Memory B cell (primary cell): ENCODE data around the gene MYH7.

ENCODE experiments used
- ATAC-seq: fragments of 150-1000 bp; cut with Tn5 transposase; 2 replicates; pipeline ENCODE4 v1.10.0; 2021; ENCODE audit warnings: low read depth, mild to moderate bottlenecking, moderate library complexity
- DNase-seq, 2 donors: peaks; one replicate each; pipeline ENCODE4 v3.0.0; 2022; ENCODE audit warnings: low spot score in 2 of 2
- H3K27ac Mint-ChIP-seq: one replicate; pipeline ENCODE4 v1.8.0; 2022; ENCODE audit warnings: mild to moderate bottlenecking, moderate library complexity, mixed read lengths
- H3K27me3 Mint-ChIP-seq: one replicate; pipeline ENCODE4 v1.8.0; 2022; ENCODE audit warnings: mixed read lengths
- H3K36me3 Mint-ChIP-seq: one replicate; pipeline ENCODE4 v1.8.0; 2022; ENCODE audit warnings: mild to moderate bottlenecking, mixed read lengths
- H3K4me1 Mint-ChIP-seq: one replicate; pipeline ENCODE4 v1.8.0; 2022; ENCODE audit warnings: mixed read lengths
- H3K4me3 Mint-ChIP-seq: one replicate; pipeline ENCODE4 v1.8.0; 2022; ENCODE audit warnings: mild to moderate bottlenecking, moderate library complexity, mixed read lengths
- H3K9me3 Mint-ChIP-seq: one replicate; pipeline ENCODE4 v1.8.0; 2022; ENCODE audit warnings: mixed read lengths

MYH7 gene

GRCh38 chr14:23435543-23436326 lies at the start of gene MYH7:
Gene MYH7, minus strand, starts transcription at chr14:23435660. Its CDS starts 1,928 bp downstream, at chr14:23433732.
- no peak within 1 kb of the TSS for H3K4me3 Mint-ChIP-seq
- DNase-seq (no peak), ATAC-seq (no peak)
- H3K36me3 Mint-ChIP-seq = no peaks in the 10 kb centered on the region
- H3K27me3 Mint-ChIP-seq = peaks cover 27% of the 10 kb centered on the region
- no peaks in the 10 kb centered on the region for H3K4me1 Mint-ChIP-seq
- no peak within 1 kb of the TSS for H3K27ac Mint-ChIP-seq
- no peaks in the 10 kb centered on the region for H3K9me3 Mint-ChIP-seq

- Mint-ChIP-seq H3K27me3 (no peaks in the 10 kb centered on the region), H3K36me3 (peaks cover 26% of the 10 kb centered on the region), H3K4me3 (no peak overlapping the region), H3K9me3 (no peaks in the 10 kb centered on the region), H3K27ac (peak overlapping the region; percentile 9), H3K4me1 (peaks cover 10% of the 10 kb centered on the region)
- ATAC-seq (no peak), DNase-seq (no peak)
Observed at GRCh38 chr14:23483236-23483854, 47.9 kb upstream of the MYH7 start.

GRCh38 chr14:23482823-23483148 lies 47.3 kb upstream of the MYH7 start:
- DNase-seq (no peak), ATAC-seq (no peak)
- Mint-ChIP-seq H3K9me3 (no peaks in the 10 kb centered on the region), H3K4me1 (peaks cover 11% of the 10 kb centered on the region), H3K27ac (no peak overlapping the region), H3K4me3 (no peak overlapping the region), H3K27me3 (no peaks in the 10 kb centered on the region), H3K36me3 (peaks cover 28% of the 10 kb centered on the region)

- DNase-seq (no peak), ATAC-seq (no peak)
- H3K36me3 Mint-ChIP-seq = peaks cover 29% of the 10 kb centered on the region
- H3K27me3 Mint-ChIP-seq = no peaks in the 10 kb centered on the region
- H3K4me3 Mint-ChIP-seq = no peak overlapping the region
- no peak overlapping the region for H3K27ac Mint-ChIP-seq
- no peaks in the 10 kb centered on the region for H3K9me3 Mint-ChIP-seq
- H3K4me1 Mint-ChIP-seq = peaks cover 11% of the 10 kb centered on the region
Observed at GRCh38 chr14:23481979-23482822, 46.7 kb upstream of the MYH7 start.

- H3K4me1 Mint-ChIP-seq = peaks cover 8% of the 10 kb centered on the region
- no peak for DNase-seq
- H3K27ac Mint-ChIP-seq = no peak overlapping the region
- no peak overlapping the region for H3K4me3 Mint-ChIP-seq
- no peaks in the 10 kb centered on the region for H3K27me3 Mint-ChIP-seq
- ATAC-seq = no peak
- H3K36me3 Mint-ChIP-seq = peaks cover 28% of the 10 kb centered on the region
- no peaks in the 10 kb centered on the region for H3K9me3 Mint-ChIP-seq
Observed at GRCh38 chr14:23481362-23481970, 46.0 kb upstream of the MYH7 start.

- H3K27me3 Mint-ChIP-seq = no peaks in the 10 kb centered on the region
- ATAC-seq (peak; percentile 79), DNase-seq (peak; percentile 57)
- H3K27ac Mint-ChIP-seq = peak overlapping the region; percentile 41
- H3K4me3 Mint-ChIP-seq = no peak overlapping the region
- H3K9me3 Mint-ChIP-seq = no peaks in the 10 kb centered on the region
- peaks cover 29% of the 10 kb centered on the region for H3K36me3 Mint-ChIP-seq
- peaks cover 8% of the 10 kb centered on the region for H3K4me1 Mint-ChIP-seq
Observed at GRCh38 chr14:23478109-23478759, 42.8 kb upstream of the MYH7 start.

- Mint-ChIP-seq H3K4me1 (peaks cover 4% of the 10 kb centered on the region), H3K27ac (peak overlapping the region; percentile 9), H3K4me3 (peak overlapping the region; percentile 54), H3K9me3 (no peaks in the 10 kb centered on the region), H3K27me3 (no peaks in the 10 kb centered on the region), H3K36me3 (peaks cover 14% of the 10 kb centered on the region)
- DNase-seq (no peak), ATAC-seq (no peak)
Observed at GRCh38 chr14:23470947-23471346, 35.5 kb upstream of the MYH7 start.

- peak overlapping the region; percentile 54 for H3K4me3 Mint-ChIP-seq
- DNase-seq = no peak
- no peaks in the 10 kb centered on the region for H3K9me3 Mint-ChIP-seq
- H3K27ac Mint-ChIP-seq = no peak overlapping the region
- H3K36me3 Mint-ChIP-seq = peaks cover 12% of the 10 kb centered on the region
- H3K27me3 Mint-ChIP-seq = no peaks in the 10 kb centered on the region
- peaks cover 4% of the 10 kb centered on the region for H3K4me1 Mint-ChIP-seq
- ATAC-seq = peak; percentile 3
Observed at GRCh38 chr14:23469906-23470403, 34.5 kb upstream of the MYH7 start.

GRCh38 chr14:23469127-23469905 lies 33.9 kb upstream of the MYH7 start, which contains the start of gene NGDN:
Gene NGDN, plus strand, starts transcription at chr14:23469703. Its CDS starts 13 bp downstream, at chr14:23469716.
- peak within 1 kb of the TSS; percentile 54 for H3K4me3 Mint-ChIP-seq
- peak; percentile 88 for ATAC-seq
- peaks cover 4% of the 10 kb centered on the region for H3K4me1 Mint-ChIP-seq
- H3K9me3 Mint-ChIP-seq = no peaks in the 10 kb centered on the region
- DNase-seq = peak; percentile 87 to 94
- H3K27ac Mint-ChIP-seq = peak within 1 kb of the TSS; percentile 9
- peaks cover 8% of the 10 kb centered on the region for H3K36me3 Mint-ChIP-seq
- H3K27me3 Mint-ChIP-seq = no peaks in the 10 kb centered on the region

- H3K27me3 Mint-ChIP-seq = no peaks in the 10 kb centered on the region
- H3K36me3 Mint-ChIP-seq = peaks cover 8% of the 10 kb centered on the region
- H3K27ac Mint-ChIP-seq = no peak overlapping the region
- no peaks in the 10 kb centered on the region for H3K9me3 Mint-ChIP-seq
- no peak overlapping the region for H3K4me3 Mint-ChIP-seq
- ATAC-seq = no peak
- no peak for DNase-seq
- peaks cover 4% of the 10 kb centered on the region for H3K4me1 Mint-ChIP-seq
Observed at GRCh38 chr14:23468704-23469126, 33.3 kb upstream of the MYH7 start.

- Mint-ChIP-seq H3K9me3 (no peaks in the 10 kb centered on the region), H3K36me3 (no peaks in the 10 kb centered on the region), H3K4me1 (no peaks in the 10 kb centered on the region), H3K27ac (no peak overlapping the region), H3K4me3 (no peak overlapping the region), H3K27me3 (no peaks in the 10 kb centered on the region)
- DNase-seq (no peak), ATAC-seq (no peak)
Observed at GRCh38 chr14:23465261-23465660, 29.8 kb upstream of the MYH7 start.

- Mint-ChIP-seq H3K4me3 (no peak overlapping the region), H3K4me1 (no peaks in the 10 kb centered on the region), H3K27ac (no peak overlapping the region), H3K27me3 (no peaks in the 10 kb centered on the region), H3K9me3 (no peaks in the 10 kb centered on the region), H3K36me3 (no peaks in the 10 kb centered on the region)
- ATAC-seq (no peak), DNase-seq (no peak)
Observed at GRCh38 chr14:23464700-23465099, 29.2 kb upstream of the MYH7 start.

GRCh38 chr14:23460960-23461359 lies 25.5 kb upstream of the MYH7 start:
- ATAC-seq (no peak), DNase-seq (no peak)
- H3K27me3 Mint-ChIP-seq = peaks cover 9% of the 10 kb centered on the region
- H3K4me3 Mint-ChIP-seq = no peak overlapping the region
- H3K36me3 Mint-ChIP-seq = no peaks in the 10 kb centered on the region
- no peaks in the 10 kb centered on the region for H3K4me1 Mint-ChIP-seq
- no peaks in the 10 kb centered on the region for H3K9me3 Mint-ChIP-seq
- no peak overlapping the region for H3K27ac Mint-ChIP-seq
